AG04450 (cell line): ENCODE results near the gene TRIM66. TPM values are rescaled to one million over a fixed set of nuclear protein-coding genes. Genes with fewer than 3 reads are reported as not detected.

Experiments used
- CTCF ChIA-PET: fragments of 300-600, 350-600 bp; formaldehyde crosslinking; extraction: SDS; loops from one replicate; lab custom pipeline; 2022; ENCODE audit warnings: antibody characterized with exemption, inconsistent platforms; lab: Charles Lee
- POLR2A ChIA-PET: fragments of 350-600 bp; formaldehyde crosslinking; extraction: SDS; loops from one replicate; lab custom pipeline; 2021; ENCODE audit warnings: antibody characterized with exemption, inconsistent platforms; lab: Yijun Ruan, JAX
- DNase-seq: peaks from one replicate; pipeline ENCODE4 v3.0.0-alpha.2; 2011; ENCODE audit warnings: low read depth, low spot score
- H3K27ac ChIP-seq: one replicate; pipeline ENCODE4 v1.5.1; 2012; ENCODE audit warnings: low read depth, low read length, control low read depth
- H3K27me3 ChIP-seq: one replicate; pipeline ENCODE4 v1.6.0; 2012; ENCODE audit warnings: low read length; ENCODE audit not compliant: control insufficient read depth, insufficient read depth
- H3K4me3 ChIP-seq: 2 replicates; pipeline ENCODE4 v1.5.1; 2011; ENCODE audit warnings: mild to moderate bottlenecking, low read depth, low read length, control low read depth
- H3K9me3 ChIP-seq: 2 replicates; pipeline ENCODE4 v1.5.1; 2012; ENCODE audit warnings: low read length; ENCODE audit not compliant: control insufficient read depth, insufficient read depth
- CTCF ChIP-seq: IDR thresholded peaks from 2 replicates; pipeline ENCODE4 v1.5.1; 2011; ENCODE audit warnings: low read depth, low read length, control low read depth, inconsistent platforms
- polyA plus RNA-seq: library from polyadenylated mRNA; depleted of rRNA; stranded (reverse); fragments of >200 nt; gene quantifications from 2 replicates; pipeline ENCODE4 v1.2.3, GENCODE V29; 2011

TRIM66 gene
- polyA plus RNA-seq, 1 experiment = 6.3 TPM

GRCh38 chr11:8685820-8686219 is 3.4 kb upstream of the TRIM66 start:
- no peak for TF ChIP-seq CTCF
- CTCF ChIA-PET = no interaction called here
- H3K9me3 ChIP-seq = no peaks in the 10 kb centered on the region; the same call in 1 of the 2 replicates
- no peak overlapping the region for H3K27ac ChIP-seq
- POLR2A ChIA-PET = interaction anchor here (0.6 to 1.1 kb wide), 2 partner anchors 15 to 128 kb away, joined by 3 to 4 read pairs; no protein-coding TSS in a partner anchor
- H3K27me3 ChIP-seq = no peaks in the 10 kb centered on the region
- no peak overlapping the region for H3K4me3 ChIP-seq
- DNase-seq = no peak

- Histone ChIP-seq H3K27ac (peak overlapping the region; percentile 52), H3K27me3 (no peaks in the 10 kb centered on the region), H3K9me3 (no peaks in the 10 kb centered on the region; the same call in 1 of the 2 replicates), H3K4me3 (peak overlapping the region; percentile 76; the same call in 1 of the 2 replicates)
- ChIA-PET CTCF (no interaction called here), POLR2A (no interaction called here)
- no peak for TF ChIP-seq CTCF
- DNase-seq = no peak
Measured at GRCh38 chr11:8685306-8685705, 2.8 kb upstream of the TRIM66 start.

- Histone ChIP-seq H3K27me3 (no peaks in the 10 kb centered on the region), H3K9me3 (no peaks in the 10 kb centered on the region; the same call in 1 of the 2 replicates), H3K4me3 (peak overlapping the region; percentile 76), H3K27ac (peak overlapping the region; percentile 52)
- no peak for TF ChIP-seq CTCF
- POLR2A ChIA-PET = interaction anchor here (0.6 kb wide), 1 partner anchor 14 kb away, joined by 9 read pairs; no protein-coding TSS in a partner anchor
- CTCF ChIA-PET = no interaction called here
- no peak for DNase-seq
Measured at GRCh38 chr11:8684600-8685290, 2.3 kb upstream of the TRIM66 start.

- H3K9me3 ChIP-seq = no peaks in the 10 kb centered on the region; the same call in 1 of the 2 replicates
- DNase-seq = no peak
- H3K4me3 ChIP-seq = peak overlapping the region; percentile 76
- H3K27ac ChIP-seq = peak overlapping the region; percentile 84
- H3K27me3 ChIP-seq = no peaks in the 10 kb centered on the region
- ChIA-PET CTCF (interaction anchor here (1.9 kb wide), 1 partner anchor 276 kb away, joined by 8 read pairs; no protein-coding TSS in a partner anchor), POLR2A (interaction anchor here (0.8 to 2.5 kb wide), 6 partner anchors 12 to 127 kb away, joined by 3 to 15 read pairs (median 8); a partner anchor contains a TSS)
- no peak for TF ChIP-seq CTCF
Measured at GRCh38 chr11:8683115-8683807, 796 bp upstream of the TRIM66 start.

- Histone ChIP-seq H3K27me3 (no peaks in the 10 kb centered on the region), H3K27ac (peak overlapping the region; percentile 91), H3K9me3 (no peaks in the 10 kb centered on the region; the same call in 1 of the 2 replicates), H3K4me3 (peak overlapping the region; percentile 76)
- no peak for TF ChIP-seq CTCF
- POLR2A ChIA-PET = interaction anchor here (0.6 to 2.5 kb wide), 9 partner anchors 8 to 195 kb away, joined by 3 to 15 read pairs (median 7); a partner anchor contains a TSS
- DNase-seq = no peak
- CTCF ChIA-PET = no interaction called here
Measured at GRCh38 chr11:8681837-8682302, 595 bp downstream of the TRIM66 start.
